ENCODE measurements around the gene MYO15A. TPM values are rescaled to one million over a fixed set of nuclear protein-coding genes. Genes with fewer than 3 reads are reported as not detected.

The MYO15A gene
- total and polyA plus RNA-seq, 2 of the 4 experiments (the other 2 are of a cell fraction): 0.18 to 1.1 TPM

- H3K27ac ChIP-seq (ENCODE audit: insufficient read depth, low read length): no peak overlapping the region
- H3K4me2 ChIP-seq (ENCODE audit: low read depth, low read length): no peak overlapping the region
- no peak overlapping the region for H2AFZ ChIP-seq (replicated peaks; ENCODE audit: low read length, poor library complexity)
- no peak overlapping the region for H3K18ac ChIP-seq (ENCODE audit: low read depth, low read length)
- no peak overlapping the region for H4K5ac ChIP-seq (ENCODE audit: low read depth, low read length)
- TF ChIP-seq CEBPB (IDR thresholded peaks at IDR 0.05; ENCODE audit: low read depth, low read length): no peak
- no peak for TF ChIP-seq ELK1 (IDR thresholded peaks at IDR 0.05; ENCODE audit: borderline replicate concordance, low read depth, low read length)
- no peak for TF ChIP-seq SMC3 (IDR thresholded peaks at IDR 0.05; ENCODE audit: low read depth, low read length)
- no peak for TF ChIP-seq POLR2A (IDR thresholded peaks at IDR 0.05; ENCODE audit: low read depth, low read length)
- no peak for TF ChIP-seq CTCF (conservative IDR thresholded peaks at IDR 0.05; ENCODE audit: low read depth, low read length)
- TF ChIP-seq MAFK (IDR thresholded peaks at IDR 0.05; ENCODE audit: low read depth, low read length): no peak
- TF ChIP-seq RFX5 (IDR thresholded peaks at IDR 0.05; ENCODE audit: low read depth, low read length): no peak
- no peak for TF ChIP-seq MAZ (IDR thresholded peaks at IDR 0.05; ENCODE audit: borderline replicate concordance, low read depth, low read length)
- TF ChIP-seq RCOR1 (IDR thresholded peaks at IDR 0.05; ENCODE audit: insufficient replicate concordance, low read length): no peak
- no peak for TF ChIP-seq FOS (IDR thresholded peaks at IDR 0.05; ENCODE audit: low read depth, low read length)
- TF ChIP-seq BHLHE40 (IDR thresholded peaks at IDR 0.05; ENCODE audit: low read depth, low read length): no peak
- no peak for TF ChIP-seq RAD21 (IDR thresholded peaks at IDR 0.05; ENCODE audit: low read length)
- no peak for TF ChIP-seq NFE2L2 (IDR thresholded peaks at IDR 0.05; ENCODE audit: low read depth, low read length)
- no peak for TF ChIP-seq USF2 (IDR thresholded peaks at IDR 0.05; ENCODE audit: low read depth, low read length)
- no peak for TF ChIP-seq MXI1 (IDR thresholded peaks at IDR 0.05; ENCODE audit: borderline replicate concordance, low read depth, low read length)
- TF ChIP-seq CHD1 (IDR thresholded peaks at IDR 0.05; ENCODE audit: low read depth, low read length): no peak
- no peak overlapping the region for H3K9ac ChIP-seq (ENCODE audit: low read depth, low read length)
- H2AK5ac ChIP-seq (ENCODE audit: low read depth, low read length): no peak overlapping the region
- peaks cover 18% of the 10 kb centered on the region for H3K27me3 ChIP-seq (ENCODE audit: control insufficient read depth, insufficient read depth, low read length)
- H3K4ac ChIP-seq (ENCODE audit: low read depth, low read length): no peak overlapping the region
- POLR2A ChIA-PET (ENCODE audit: unreplicated experiment): no interaction called here
- 37% methylated on average over 4 of the region's 7 CpGs; no CpG with 5 or more reads in 1 of the 2 experiments for WGBS, 2 experiments (ENCODE audit: extremely low coverage in 2 of 2, insufficient read length in 1 of 2)
- no peak overlapping the region for H2BK15ac ChIP-seq (ENCODE audit: low read depth, low read length)
- peaks cover 2% of the 10 kb centered on the region; the same call in 1 of the 2 replicates for H3K4me1 ChIP-seq (ENCODE audit: control insufficient read depth, insufficient read depth, low read length)
- H3K9me3 ChIP-seq (ENCODE audit: control insufficient read depth, insufficient read depth, low read length): 0 out of 2 replicates have a peak, but pooled peaks cover 2% of the 10 kb centered on the region
- CTCF ChIA-PET: no interaction called here
- H2BK20ac ChIP-seq (ENCODE audit: low read depth, low read length): no peak overlapping the region
- peak; percentile 48 for ATAC-seq (ENCODE audit: low read depth)
- H4K8ac ChIP-seq (ENCODE audit: low read depth in 2 of 2, low read length in 2 of 2): no peak overlapping the region
- H3K56ac ChIP-seq (ENCODE audit: extremely low read depth, insufficient read depth, low read length): no peak overlapping the region
- no peak overlapping the region for H3K4me3 ChIP-seq (ENCODE audit: insufficient read depth, low read depth, low read length)
- no peak overlapping the region for H3K14ac ChIP-seq (replicated peaks; ENCODE audit: low read depth, low read length)
- H3K79me1 ChIP-seq (ENCODE audit: low read depth in 1 of 2, low read length in 2 of 2): no peaks in the 10 kb centered on the region
- no peak overlapping the region for H4K91ac ChIP-seq (ENCODE audit: insufficient read depth, low read depth, low read length)
- no peak overlapping the region for H2BK120ac ChIP-seq (ENCODE audit: low read depth, low read length)
- no peaks in the 10 kb centered on the region for H3K9me1 ChIP-seq (ENCODE audit: insufficient read depth, low read length)
- H2AK9ac ChIP-seq (replicated peaks; ENCODE audit: low read depth, low read length, poor library complexity): peak overlapping the region; percentile 16
- intact Hi-C loops (cut with micrococcal nuclease): no loop called here
- no peak overlapping the region for H3K23ac ChIP-seq (ENCODE audit: low read depth, low read length)
- peak; percentile 19 for DNase-seq
- no peaks in the 10 kb centered on the region for H4K20me1 ChIP-seq (ENCODE audit: insufficient read depth, low read length)
- no peaks in the 10 kb centered on the region for H3K36me3 ChIP-seq (ENCODE audit: control insufficient read depth, insufficient read depth, low read length)
- H2BK5ac ChIP-seq (ENCODE audit: low read depth, low read length, poor library complexity, severe bottlenecking): no peak overlapping the region
- no TSS peak for BruUV-seq (replicated peaks)
- in situ Hi-C loops (cut with MboI; ENCODE audit: low sequenced_read_pairs): no loop called here
- dilution Hi-C loops (cut with HindIII; ENCODE audit: low sequenced_read_pairs, unreplicated experiment): no loop called here
Measured at GRCh38 chr17:18076936-18077335, 31.6 kb upstream of the MYO15A start.
